HCT116 (cell line): ENCODE results near the gene GOLT1A. TPM values are rescaled to one million over a fixed set of nuclear protein-coding genes. Genes with fewer than 3 reads are reported as not detected.

Experiments
- ATAC-seq: fragments of 200-7000 bp; cut with Tn5 transposase; 2 replicates; pipeline ENCODE4 v1.9.1; 2020; ENCODE audit warnings: mild to moderate bottlenecking, moderate library complexity
- BruUV-seq: library from RNA; stranded (reverse); fragments of 400-500 nt; replicated peaks from 2 replicates; lab custom pipeline; 2021; lab: Mats Ljungman, UMichigan
- CTCF ChIA-PET: fragments of 300-600 bp; sonication (Branson Sonifier 250); formaldehyde crosslinking; loops from one replicate; lab custom pipeline; 2021; ENCODE audit warnings: antibody characterized with exemption; lab: Charles Lee
- POLR2A ChIA-PET: fragments of 300-600, 350-600 bp; sonication (Branson Sonifier 250); formaldehyde crosslinking; loops from one replicate; lab custom pipeline; 2021; ENCODE audit warnings: antibody characterized with exemption; lab: Charles Lee
- RAD21 ChIA-PET, 2 experiments: fragments of 300-600 bp; sonication (Branson Sonifier 250); formaldehyde crosslinking; loops; one replicate each; lab custom pipeline; 2023; ENCODE audit warnings: low total read pairs in 2 of 2; ENCODE audit not compliant: uncharacterized antibody in 2 of 2, unreplicated experiment in 2 of 2, low non-redundant PET in 1 of 2; lab: Charles Lee
- DNase-seq: peaks from one replicate; pipeline ENCODE4 v3.0.0-alpha.2; 2010; ENCODE audit warnings: low read depth, low spot score
- H2AFZ ChIP-seq: fragments of 200-600 bp; shearing (Covaris generic), sonication (generic); 2 replicates; pipeline ENCODE4 v1.6.1; 2017; ENCODE audit warnings: low read depth, mixed run types, mixed read lengths, antibody characterized with exemption, low read length; ENCODE audit not compliant: poor library complexity, severe bottlenecking
- H3K27ac ChIP-seq: 2 replicates; pipeline ENCODE4 v1.5.1; 2012; ENCODE audit warnings: low read depth, low read length
- H3K27me3 ChIP-seq: fragments of 200-600 bp; sonication (generic); 2 replicates; pipeline ENCODE4 v1.6.1; 2016; ENCODE audit warnings: mixed run types, low read length, mixed read lengths; ENCODE audit not compliant: insufficient read depth
- H3K36me3 ChIP-seq, 2 experiments: fragments of 200-500 bp in 1 of 2; fragments of 200-600 bp in 1 of 2; sonication (Bioruptor generic) in 1 of 2; sonication (generic) in 1 of 2; 2 replicates each; pipeline versions ENCODE4 v1.5.1 to v1.6.1; 2014 to 2016; ENCODE audit warnings: low read length in 2 of 2, inconsistent platforms in 1 of 2, mixed read lengths in 1 of 2, mixed run types in 1 of 2; ENCODE audit not compliant: insufficient read depth in 2 of 2, control insufficient read depth in 1 of 2
- H3K4me1 ChIP-seq, 2 experiments: fragments of 200-600 bp in 1 of 2; sonication (generic) in 1 of 2; 2 replicates each; pipeline versions ENCODE4 v1.5.1 to v1.6.1; 2012 to 2017; ENCODE audit warnings: low read length in 2 of 2, inconsistent platforms in 1 of 2, mild to moderate bottlenecking in 1 of 2, mixed read lengths in 1 of 2, mixed run types in 1 of 2, moderate library complexity in 1 of 2; ENCODE audit not compliant: insufficient read depth in 2 of 2, control insufficient read depth in 1 of 2
- H3K4me2 ChIP-seq: fragments of 200-600 bp; sonication (generic); 2 replicates; pipeline ENCODE4 v1.6.1; 2017; ENCODE audit warnings: mixed run types, low read length, mixed read lengths
- H3K4me3 ChIP-seq, 2 experiments: fragments of 200-600 bp in 1 of 2; sonication (generic) in 1 of 2; replicated peaks in 1 of 2; 2 replicates each; pipeline ENCODE4 v1.5.1; 2011 to 2016; ENCODE audit warnings: low read length in 2 of 2, control low read depth in 1 of 2, low read depth in 1 of 2, mild to moderate bottlenecking in 1 of 2, mixed read lengths in 1 of 2, mixed run types in 1 of 2
- H3K79me2 ChIP-seq: fragments of 200-600 bp; sonication (generic); 2 replicates; pipeline ENCODE4 v1.6.1; 2017; ENCODE audit warnings: mild to moderate bottlenecking, mixed run types, low read length, moderate library complexity, mixed read lengths; ENCODE audit not compliant: insufficient read depth
- H3K9ac ChIP-seq: fragments of 200-600 bp; sonication (generic); 2 replicates; pipeline ENCODE4 v1.6.1; 2016; ENCODE audit warnings: low read length, mixed read lengths
- H3K9me2 ChIP-seq: fragments of 200-600 bp; sonication (generic), shearing (Covaris generic); 2 replicates; pipeline ENCODE4 v1.6.1; 2017; ENCODE audit warnings: mixed run types, mild to moderate bottlenecking, moderate library complexity; ENCODE audit not compliant: insufficient read depth
- H3K9me3 ChIP-seq, 2 experiments: fragments of 200-500 bp in 1 of 2; fragments of 200-600 bp in 1 of 2; sonication (Bioruptor generic) in 1 of 2; sonication (generic) in 1 of 2; 2 replicates each; pipeline ENCODE4 v1.6.1; 2014 to 2017; ENCODE audit warnings: low read length in 2 of 2, mixed read lengths in 2 of 2, inconsistent platforms in 1 of 2, low read depth in 1 of 2, mild to moderate bottlenecking in 1 of 2, mixed run types in 1 of 2, moderate library complexity in 1 of 2; ENCODE audit not compliant: control insufficient read depth in 1 of 2, insufficient read depth in 1 of 2
- H4K20me1 ChIP-seq: fragments of 200-600 bp; sonication (generic), shearing (Covaris generic); 2 replicates; pipeline ENCODE4 v1.6.1; 2017; ENCODE audit warnings: mixed run types, mild to moderate bottlenecking, moderate library complexity; ENCODE audit not compliant: insufficient read depth
- MAX ChIP-seq: IDR thresholded peaks from 2 replicates; pipeline ENCODE4 v1.6.1; 2012
- SRF ChIP-seq: IDR thresholded peaks from 2 replicates; pipeline ENCODE4 v1.6.1; 2012; ENCODE audit warnings: low read depth
- intact Hi-C: fragments of 100-400 bp; cut with micrococcal nuclease; formaldehyde crosslinking; loops from 2 replicates; pipeline ENCODE4 v1.10.0; 2022
- total RNA-seq: library from RNA; stranded (reverse); gene quantifications from one replicate; pipeline ENCODE4 v1.2.1, GENCODE V29; 2021; ENCODE audit not compliant: unreplicated experiment

Gene GOLT1A
- total RNA-seq, 1 experiment from 2014 or later, result 8.0 TPM

GRCh38 chr1:204232526-204232925 is 18.7 kb upstream of the GOLT1A start:
- DNase-seq (no peak), ATAC-seq (no peak)
- no peak overlapping the region for H3K4me2 ChIP-seq
- no peak overlapping the region for H2AFZ ChIP-seq
- H3K9me3 ChIP-seq, result no peaks in the 10 kb centered on the region
- no TSS peak for BruUV-seq
- no peak overlapping the region for H3K4me3 ChIP-seq
- ChIA-PET RAD21 (no interaction called here), POLR2A (no interaction called here), CTCF (interaction anchor here (0.9 kb wide), 2 partner anchors 25 to 166 kb away, joined by 3 read pairs; no protein-coding TSS in a partner anchor)
- H3K4me1 ChIP-seq, result no peaks in the 10 kb centered on the region
- no peak for TF ChIP-seq MAX
- no peaks in the 10 kb centered on the region; a peak in 1 of 4 replicates for H3K36me3 ChIP-seq
- intact Hi-C loops, result no loop called here
- H3K27me3 ChIP-seq, result no peaks in the 10 kb centered on the region
- no peak overlapping the region for H3K9ac ChIP-seq
- no peaks in the 10 kb centered on the region for H3K9me2 ChIP-seq
- no peaks in the 10 kb centered on the region for H4K20me1 ChIP-seq
- H3K27ac ChIP-seq, result no peak overlapping the region
- no peaks in the 10 kb centered on the region for H3K79me2 ChIP-seq

- ChIA-PET POLR2A (no interaction called here), CTCF (no interaction called here), RAD21 (no interaction called here)
- no peak overlapping the region for H3K9ac ChIP-seq
- no peak overlapping the region for H3K27ac ChIP-seq
- no peaks in the 10 kb centered on the region for H4K20me1 ChIP-seq
- H2AFZ ChIP-seq, result no peak overlapping the region
- no peaks in the 10 kb centered on the region for H3K79me2 ChIP-seq
- H3K4me3 ChIP-seq, result no peak overlapping the region
- H3K4me2 ChIP-seq, result no peak overlapping the region
- H3K36me3 ChIP-seq, result no peaks in the 10 kb centered on the region; a peak in 1 of 4 replicates
- no peak for TF ChIP-seq SRF
- no peaks in the 10 kb centered on the region for H3K9me2 ChIP-seq
- intact Hi-C loops, result no loop called here
- H3K9me3 ChIP-seq, result no peaks in the 10 kb centered on the region
- peaks cover 2 to 12% of the 10 kb centered on the region in 2 experiments; a peak in 1 of 4 replicates for H3K4me1 ChIP-seq
- DNase-seq (no peak), ATAC-seq (no peak)
- no peaks in the 10 kb centered on the region for H3K27me3 ChIP-seq
- BruUV-seq, result no TSS peak
Observed at GRCh38 chr1:204230211-204230610, 16.4 kb upstream of the GOLT1A start.
